ENCODE measurements around the gene UBD. TPM values are rescaled to one million over a fixed set of nuclear protein-coding genes. Genes with fewer than 3 reads are reported as not detected.

The UBD gene
- total RNA-seq, 1 experiment from 2014 or later = not detected

GRCh38 chr6:29524444-29525310 is 34.9 kb downstream of the UBD start:
- no peak overlapping the region for H4K8ac ChIP-seq (replicated peaks; ENCODE audit: insufficient read length, low read depth, low read length)
- H3K27me3 Mint-ChIP-seq (ENCODE audit: low read depth) = no peaks in the 10 kb centered on the region
- H2BK12ac ChIP-seq (ENCODE audit: insufficient read length, low read depth, low read length) = no peak overlapping the region
- peak overlapping the region in 1 of 2 experiments; percentile 30; a peak in 1 of 5 replicates for H3K4me3 Mint-ChIP-seq
- no peak overlapping the region for H3K56ac ChIP-seq (ENCODE audit: insufficient read length, low read depth, low read length)
- no peak overlapping the region for H2BK15ac ChIP-seq (ENCODE audit: low read depth, low read length)
- peaks cover 19 to 20% of the 10 kb centered on the region in 2 experiments for H3K4me1 Mint-ChIP-seq
- peak; percentile 18 for DNase-seq
- H4K20me1 ChIP-seq (ENCODE audit: control insufficient read depth, insufficient read depth, insufficient read length) = no peaks in the 10 kb centered on the region
- no peak overlapping the region for H3K23ac ChIP-seq (ENCODE audit: insufficient read length, low read depth, low read length)
- H3K27me3 ChIP-seq (ENCODE audit: insufficient read depth, low read length) = no peaks in the 10 kb centered on the region
- peaks cover 24 to 28% of the 10 kb centered on the region in 2 experiments for H3K9me3 Mint-ChIP-seq
- no CpG with 5 or more reads among the region's 7 CpGs for WGBS (ENCODE audit: extremely low coverage, insufficient read length, low lambda C conversion rate)
- no peak overlapping the region for H2BK5ac ChIP-seq (ENCODE audit: insufficient read length, low read length)
- no peaks in the 10 kb centered on the region for H3K23me2 ChIP-seq (ENCODE audit: insufficient read length, low read depth, low read length, poor library complexity, severe bottlenecking)
- H3K4me2 ChIP-seq (ENCODE audit: insufficient read depth, insufficient read length, low read length) = no peak overlapping the region
- H3K27ac ChIP-seq (ENCODE audit: insufficient read length, low read depth, low read length) = no peak overlapping the region
- TF ChIP-seq CTCF (conservative IDR thresholded peaks at IDR 0.05) = no peak
- no peaks in the 10 kb centered on the region for H3K79me1 ChIP-seq (ENCODE audit: insufficient read depth, low read depth, low read length, poor library complexity, severe bottlenecking)
- no peak overlapping the region for H2AFZ ChIP-seq (ENCODE audit: low read length)
- no peak overlapping the region for H2AK5ac ChIP-seq (ENCODE audit: insufficient read length, low read length)
- no peak overlapping the region for H3K9ac ChIP-seq (ENCODE audit: extremely low read depth, insufficient read length, low read length)
- H3K4me1 ChIP-seq (ENCODE audit: insufficient read depth, low read length) = peaks cover 10% of the 10 kb centered on the region; the same call in 1 of the 2 replicates
- no peak overlapping the region for H4K91ac ChIP-seq (ENCODE audit: insufficient read length, low read depth, low read length)
- H3T11ph ChIP-seq (ENCODE audit: low read length) = no peak overlapping the region
- H2BK120ac ChIP-seq (ENCODE audit: low read depth, low read length, poor library complexity, severe bottlenecking) = no peak overlapping the region
- no peak overlapping the region for H3K14ac ChIP-seq (ENCODE audit: insufficient read depth, low read length)
- no peak overlapping the region for H3K4ac ChIP-seq (ENCODE audit: low read depth, low read length)
- no peak overlapping the region for H2BK20ac ChIP-seq (ENCODE audit: low read depth, low read length, poor library complexity, severe bottlenecking)
- peaks cover 17 to 29% (median 17%) of the 10 kb centered on the region in 3 experiments for H3K36me3 Mint-ChIP-seq (ENCODE audit: insufficient read depth in 1 of 3, low read depth in 3 of 3)
- H3K27ac Mint-ChIP-seq = peak overlapping the region in 1 of 3 experiments; percentile 96; a peak in 4 of 7 replicates
- H3K18ac ChIP-seq (ENCODE audit: insufficient read length, low read depth, low read length) = no peak overlapping the region
- H4K5ac ChIP-seq (ENCODE audit: insufficient read length, low read depth, low read length) = no peak overlapping the region
- H3K79me2 ChIP-seq (ENCODE audit: insufficient read depth, low read length) = no peaks in the 10 kb centered on the region
- H3K9me3 ChIP-seq (ENCODE audit: control insufficient read depth, low read depth, low read length) = peaks cover 5% of the 10 kb centered on the region

Data from H9 (cell line).